D341Med (cell line): Measurements from ENCODE around the gene PRIMA1.
A peak's percentile ranks its signal among the peaks of the same experiment; 100 is the strongest.

Source experiments
- DNase-seq: peaks from one replicate; pipeline ENCODE4 v3.0.0; 2012; ENCODE audit warnings: low spot score

The PRIMA1 gene

GRCh38 chr14:93731753-93732152 is 56.5 kb downstream of the PRIMA1 start:
- no peak for DNase-seq

GRCh38 chr14:93729993-93730392 is 58.3 kb downstream of the PRIMA1 start:
- no peak for DNase-seq

GRCh38 chr14:93728651-93729016 is 59.7 kb downstream of the PRIMA1 start:
- DNase-seq: no peak

GRCh38 chr14:93727917-93728650 is 60.2 kb downstream of the PRIMA1 start:
- DNase-seq: no peak

GRCh38 chr14:93727039-93727740 is 61.1 kb downstream of the PRIMA1 start:
- no peak for DNase-seq

GRCh38 chr14:93725993-93726392 is 62.3 kb downstream of the PRIMA1 start:
- DNase-seq: no peak

GRCh38 chr14:93725002-93725582 is 63.2 kb downstream of the PRIMA1 start:
- no peak for DNase-seq

GRCh38 chr14:93723001-93723400 is 65.3 kb downstream of the PRIMA1 start:
- DNase-seq: no peak

GRCh38 chr14:93720981-93721483 is 67.3 kb downstream of the PRIMA1 start:
- no peak for DNase-seq

GRCh38 chr14:93720076-93720815 is 68.0 kb downstream of the PRIMA1 start:
- no peak for DNase-seq

GRCh38 chr14:93719256-93719655 is 69.0 kb downstream of the PRIMA1 start:
- DNase-seq: no peak

GRCh38 chr14:93717668-93718320 is 70.5 kb downstream of the PRIMA1 start:
- peak; percentile 25 for DNase-seq

GRCh38 chr14:93716746-93717667 is 71.3 kb downstream of the PRIMA1 start:
- peak; percentile 27 for DNase-seq

- DNase-seq: peak; percentile 28
Observed at GRCh38 chr14:93716002-93716745, 72.1 kb downstream of the PRIMA1 start.

GRCh38 chr14:93715279-93715927 is 72.9 kb downstream of the PRIMA1 start:
- peak; percentile 40 for DNase-seq

GRCh38 chr14:93714605-93715004 is 73.7 kb downstream of the PRIMA1 start:
- DNase-seq: no peak

- peak; percentile 34 for DNase-seq
Observed at GRCh38 chr14:93713726-93714405, 74.4 kb downstream of the PRIMA1 start.

GRCh38 chr14:93712838-93713724 is 75.2 kb downstream of the PRIMA1 start:
- DNase-seq: peak; percentile 24
